SK-N-SH (cell line): Measurements from ENCODE around the gene GGA2.

ENCODE experiments used
- EP300 ChIP-seq, 2 experiments: IDR thresholded peaks; 2 replicates each; pipeline versions ENCODE4 v1.4.0 to v1.6.1; 2012; ENCODE audit warnings: borderline replicate concordance in 1 of 2, low read depth in 1 of 2, low read length in 1 of 2
- YY1 ChIP-seq: IDR thresholded peaks from 2 replicates; pipeline ENCODE4 v1.4.0; 2012; ENCODE audit warnings: low read depth, mild to moderate bottlenecking

DNA sequence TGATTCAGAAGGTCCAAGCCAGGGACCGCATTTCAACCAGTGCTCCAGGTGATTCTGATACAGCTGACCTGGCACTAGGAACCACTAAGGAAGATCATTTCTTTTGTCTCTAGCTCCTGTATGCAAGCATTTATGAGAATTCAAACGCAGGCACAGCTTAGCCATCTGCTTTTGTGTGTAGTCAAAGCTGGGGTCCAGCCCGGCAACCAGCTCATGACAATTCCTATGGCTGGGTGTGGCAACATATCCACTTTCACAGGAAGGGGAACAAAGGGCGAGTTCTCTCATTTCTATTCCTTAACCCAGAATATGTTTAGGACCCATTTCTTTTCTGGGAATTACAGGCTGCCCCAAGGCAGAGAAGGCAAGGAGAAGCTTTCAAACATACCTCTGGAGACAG is 30.0 kb downstream of the GGA2 start:
- no peak for TF ChIP-seq EP300 (IDR thresholded peaks at IDR 0.05; ENCODE audit: borderline replicate concordance in 1 of 2, low read depth in 1 of 2, low read length in 1 of 2)
- no peak for TF ChIP-seq YY1
